ENCODE measurements around the gene ZNF787.

DNA sequence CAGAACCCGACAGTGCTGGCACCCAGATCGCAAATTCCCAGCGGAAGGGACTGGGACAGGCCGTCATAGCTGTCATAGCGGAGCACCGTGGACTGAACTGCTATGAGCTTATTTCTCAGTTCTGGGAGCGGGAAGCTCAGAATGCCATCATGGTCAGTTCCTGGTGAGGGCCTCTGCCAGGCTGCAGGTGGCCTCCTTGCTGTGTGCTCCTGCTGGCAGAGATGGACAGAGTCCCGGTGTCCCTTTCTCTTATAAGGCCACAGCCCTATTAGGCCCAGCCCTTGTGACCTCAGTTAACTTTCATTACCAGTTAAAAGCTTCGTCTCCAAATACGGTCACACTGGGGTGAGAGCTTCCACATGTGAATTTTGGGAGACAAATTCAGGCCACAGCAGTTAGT lies 24.6 kb upstream of the ZNF787 start:
- TF ChIP-seq, protein P1, sequence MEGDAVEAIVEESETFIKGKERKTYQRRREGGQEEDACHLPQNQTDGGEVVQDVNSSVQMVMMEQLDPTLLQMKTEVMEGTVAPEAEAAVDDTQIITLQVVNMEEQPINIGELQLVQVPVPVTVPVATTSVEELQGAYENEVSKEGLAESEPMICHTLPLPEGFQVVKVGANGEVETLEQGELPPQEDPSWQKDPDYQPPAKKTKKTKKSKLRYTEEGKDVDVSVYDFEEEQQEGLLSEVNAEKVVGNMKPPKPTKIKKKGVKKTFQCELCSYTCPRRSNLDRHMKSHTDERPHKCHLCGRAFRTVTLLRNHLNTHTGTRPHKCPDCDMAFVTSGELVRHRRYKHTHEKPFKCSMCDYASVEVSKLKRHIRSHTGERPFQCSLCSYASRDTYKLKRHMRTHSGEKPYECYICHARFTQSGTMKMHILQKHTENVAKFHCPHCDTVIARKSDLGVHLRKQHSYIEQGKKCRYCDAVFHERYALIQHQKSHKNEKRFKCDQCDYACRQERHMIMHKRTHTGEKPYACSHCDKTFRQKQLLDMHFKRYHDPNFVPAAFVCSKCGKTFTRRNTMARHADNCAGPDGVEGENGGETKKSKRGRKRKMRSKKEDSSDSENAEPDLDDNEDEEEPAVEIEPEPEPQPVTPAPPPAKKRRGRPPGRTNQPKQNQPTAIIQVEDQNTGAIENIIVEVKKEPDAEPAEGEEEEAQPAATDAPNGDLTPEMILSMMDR (IDR thresholded peaks at IDR 0.05), result no peak
- TF ChIP-seq POLR2A (IDR thresholded peaks at IDR 0.05) (no peak), EP300 (IDR thresholded peaks at IDR 0.05) (no peak)

Data from ovary (tissue), 3 donors.